ENCODE data around the gene LRRIQ3. TPM values are rescaled to one million over a fixed set of nuclear protein-coding genes. Genes with fewer than 3 reads are reported as not detected.

LRRIQ3 gene
- total RNA-seq, 1 donor = 0.72 TPM

DNA sequence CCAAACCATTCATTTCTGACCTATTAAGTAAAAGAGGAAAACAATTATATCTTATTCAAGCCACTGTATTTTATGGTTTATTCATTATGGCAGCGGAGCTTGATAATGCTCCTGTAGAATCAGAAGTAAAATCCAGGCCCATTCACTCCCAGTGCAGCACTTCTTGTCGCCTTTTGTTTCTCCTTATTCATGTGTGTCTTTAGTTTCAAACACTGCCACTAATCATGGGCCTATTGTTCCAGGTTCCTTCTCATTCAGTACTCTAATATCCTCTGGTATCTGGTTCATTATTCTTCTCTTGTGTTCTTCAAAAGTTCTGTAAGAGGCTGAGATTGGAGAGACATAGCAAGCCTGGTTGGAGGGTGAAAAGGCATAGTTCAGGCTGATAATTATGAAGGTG is 218.3 kb downstream of the LRRIQ3 start:
- Histone ChIP-seq H3K9me3 (ENCODE audit: low read depth, low read length) (peaks cover 2% of the 10 kb centered on the region), H2AFZ (ENCODE audit: low read length) (no peak overlapping the region), H4K20me1 (ENCODE audit: insufficient read depth, low read length) (no peaks in the 10 kb centered on the region), H3K36me3 (ENCODE audit: insufficient read depth, low read length) (no peaks in the 10 kb centered on the region), H3K4me3 (ENCODE audit: insufficient read depth, low read length) (no peak overlapping the region), H3K27me3 (ENCODE audit: insufficient read depth, low read length) (no peaks in the 10 kb centered on the region), H3K79me2 (ENCODE audit: insufficient read depth, low read length) (no peaks in the 10 kb centered on the region), H3K4me2 (ENCODE audit: insufficient read depth, low read length) (no peak overlapping the region), H3K27ac (ENCODE audit: low read depth, low read length) (no peak overlapping the region), H3K4me1 (ENCODE audit: insufficient read depth, low read length) (no peaks in the 10 kb centered on the region)
- TF ChIP-seq, protein P1, sequence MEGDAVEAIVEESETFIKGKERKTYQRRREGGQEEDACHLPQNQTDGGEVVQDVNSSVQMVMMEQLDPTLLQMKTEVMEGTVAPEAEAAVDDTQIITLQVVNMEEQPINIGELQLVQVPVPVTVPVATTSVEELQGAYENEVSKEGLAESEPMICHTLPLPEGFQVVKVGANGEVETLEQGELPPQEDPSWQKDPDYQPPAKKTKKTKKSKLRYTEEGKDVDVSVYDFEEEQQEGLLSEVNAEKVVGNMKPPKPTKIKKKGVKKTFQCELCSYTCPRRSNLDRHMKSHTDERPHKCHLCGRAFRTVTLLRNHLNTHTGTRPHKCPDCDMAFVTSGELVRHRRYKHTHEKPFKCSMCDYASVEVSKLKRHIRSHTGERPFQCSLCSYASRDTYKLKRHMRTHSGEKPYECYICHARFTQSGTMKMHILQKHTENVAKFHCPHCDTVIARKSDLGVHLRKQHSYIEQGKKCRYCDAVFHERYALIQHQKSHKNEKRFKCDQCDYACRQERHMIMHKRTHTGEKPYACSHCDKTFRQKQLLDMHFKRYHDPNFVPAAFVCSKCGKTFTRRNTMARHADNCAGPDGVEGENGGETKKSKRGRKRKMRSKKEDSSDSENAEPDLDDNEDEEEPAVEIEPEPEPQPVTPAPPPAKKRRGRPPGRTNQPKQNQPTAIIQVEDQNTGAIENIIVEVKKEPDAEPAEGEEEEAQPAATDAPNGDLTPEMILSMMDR (IDR thresholded peaks at IDR 0.05; ENCODE audit: extremely low read depth, low read depth, low read length) = no peak
- DNase-seq (ENCODE audit: insufficient read length, low spot score, missing footprints) = no peak

DNA sequence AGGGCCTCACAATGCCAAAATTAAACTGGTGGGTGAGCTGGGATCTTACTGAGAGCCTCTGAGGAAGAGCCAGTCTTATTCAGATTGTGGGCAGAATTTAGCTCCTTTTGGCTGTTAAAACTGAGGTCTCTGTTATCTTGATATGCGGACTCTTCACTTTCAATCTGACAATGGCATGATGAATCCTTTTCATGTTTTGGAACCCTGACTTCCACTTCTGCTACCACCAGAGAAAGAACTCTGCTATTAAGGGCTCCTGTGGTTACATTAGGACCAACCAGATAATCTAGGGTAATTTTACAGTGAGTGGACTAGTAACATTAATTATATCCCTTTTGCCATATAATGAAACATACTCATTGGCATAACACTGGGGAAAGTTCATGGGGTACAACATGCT is 219.0 kb downstream of the LRRIQ3 start:
- H3K4me1 ChIP-seq (ENCODE audit: insufficient read depth, low read length) = no peaks in the 10 kb centered on the region
- no peak for DNase-seq (ENCODE audit: insufficient read length, low spot score, missing footprints)

More for the DNA sequence above, 219.0 kb downstream of the LRRIQ3 start:
- no peak overlapping the region for H3K27ac ChIP-seq (ENCODE audit: low read depth, low read length)
- H3K4me2 ChIP-seq (ENCODE audit: insufficient read depth, low read length) = no peak overlapping the region
- H3K9me3 ChIP-seq (ENCODE audit: low read depth, low read length) = peaks cover 2% of the 10 kb centered on the region
- H2AFZ ChIP-seq (ENCODE audit: low read length) = no peak overlapping the region
- no peaks in the 10 kb centered on the region for H3K79me2 ChIP-seq (ENCODE audit: insufficient read depth, low read length)
- no peaks in the 10 kb centered on the region for H3K27me3 ChIP-seq (ENCODE audit: insufficient read depth, low read length)
- no peaks in the 10 kb centered on the region for H4K20me1 ChIP-seq (ENCODE audit: insufficient read depth, low read length)
- no peaks in the 10 kb centered on the region for H3K36me3 ChIP-seq (ENCODE audit: insufficient read depth, low read length)
- TF ChIP-seq, protein P1 (IDR thresholded peaks at IDR 0.05; ENCODE audit: extremely low read depth, low read depth, low read length) = no peak
- no peak overlapping the region for H3K4me3 ChIP-seq (ENCODE audit: insufficient read depth, low read length)

Other genes with a start within 250 kb of the LRRIQ3 start
- 16.3 and 19.2 TPM in 2 replicates for gene FPGT, start 66 bp upstream of the LRRIQ3 start, total RNA-seq
- 0.59 and 0.72 TPM in 2 replicates for gene TNNI3K, start 37.2 kb upstream of the LRRIQ3 start, total RNA-seq